ENCODE data around the gene GABRB1. TPM values are rescaled to one million over a fixed set of nuclear protein-coding genes. Genes with fewer than 3 reads are reported as not detected.
"Not testable (repeated sequence)": the region's sequence is repeated elsewhere in the genome, so short reads cannot be mapped to it uniquely, and the experiment has no call there.

The GABRB1 gene
- total and polyA plus RNA-seq, 12 donors = 0.22 to 0.69 (median 0.48) TPM; not detected in 8

DNA sequence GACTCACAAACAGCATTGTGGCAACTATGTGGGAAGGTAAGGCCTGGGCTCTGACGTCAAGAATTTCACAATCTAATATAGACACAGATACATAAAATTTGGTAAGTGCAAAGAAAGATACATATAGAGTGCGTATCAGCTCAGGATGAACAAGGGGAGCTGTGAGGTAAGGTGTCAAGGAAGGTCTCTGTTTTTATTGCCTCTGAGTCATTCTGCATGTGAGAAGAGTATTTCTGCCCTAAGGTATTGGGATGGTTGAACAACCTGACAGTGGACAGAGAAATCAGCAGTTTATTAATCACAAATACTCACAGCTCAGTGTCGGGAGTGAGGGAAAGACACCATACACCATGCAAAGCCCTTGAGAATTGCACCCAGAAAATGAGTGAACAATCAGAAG lies 342.3 kb downstream of the GABRB1 start:
- DNase-seq = no peak
- H3K36me3 ChIP-seq (replicated peaks in 1 of 2) = no peaks in the 10 kb centered on the region
- no peaks in the 10 kb centered on the region for H3K4me1 ChIP-seq (replicated peaks in 1 of 2)
- H3K27ac ChIP-seq = no peak overlapping the region
- no peak for TF ChIP-seq POLR2A (IDR thresholded peaks at IDR 0.05)
- TF ChIP-seq, protein P1, sequence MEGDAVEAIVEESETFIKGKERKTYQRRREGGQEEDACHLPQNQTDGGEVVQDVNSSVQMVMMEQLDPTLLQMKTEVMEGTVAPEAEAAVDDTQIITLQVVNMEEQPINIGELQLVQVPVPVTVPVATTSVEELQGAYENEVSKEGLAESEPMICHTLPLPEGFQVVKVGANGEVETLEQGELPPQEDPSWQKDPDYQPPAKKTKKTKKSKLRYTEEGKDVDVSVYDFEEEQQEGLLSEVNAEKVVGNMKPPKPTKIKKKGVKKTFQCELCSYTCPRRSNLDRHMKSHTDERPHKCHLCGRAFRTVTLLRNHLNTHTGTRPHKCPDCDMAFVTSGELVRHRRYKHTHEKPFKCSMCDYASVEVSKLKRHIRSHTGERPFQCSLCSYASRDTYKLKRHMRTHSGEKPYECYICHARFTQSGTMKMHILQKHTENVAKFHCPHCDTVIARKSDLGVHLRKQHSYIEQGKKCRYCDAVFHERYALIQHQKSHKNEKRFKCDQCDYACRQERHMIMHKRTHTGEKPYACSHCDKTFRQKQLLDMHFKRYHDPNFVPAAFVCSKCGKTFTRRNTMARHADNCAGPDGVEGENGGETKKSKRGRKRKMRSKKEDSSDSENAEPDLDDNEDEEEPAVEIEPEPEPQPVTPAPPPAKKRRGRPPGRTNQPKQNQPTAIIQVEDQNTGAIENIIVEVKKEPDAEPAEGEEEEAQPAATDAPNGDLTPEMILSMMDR (IDR thresholded peaks at IDR 0.05) = no peak
- no peak overlapping the region for H3K4me3 ChIP-seq
- H3K27me3 ChIP-seq = no peaks in the 10 kb centered on the region
- 76 to 82% (median 79%) methylated on average over 3 of the region's 3 CpGs for whole genome bisulfite sequencing, 4 donors
- intact Hi-C loops (cut with DNase I) = no loop called here
- no peaks in the 10 kb centered on the region for H3K9me3 ChIP-seq (replicated peaks in 1 of 3)

- intact Hi-C loops (cut with DNase I) = no loop called here
- no peak for TF ChIP-seq POLR2A (IDR thresholded peaks at IDR 0.05)
- TF ChIP-seq, protein P1 (IDR thresholded peaks at IDR 0.05) = no peak
- no peak for DNase-seq
- Histone ChIP-seq H3K9me3 (replicated peaks in 1 of 3) (no peaks in the 10 kb centered on the region), H3K4me1 (replicated peaks in 1 of 2) (no peaks in the 10 kb centered on the region), H3K4me3 (no peak overlapping the region), H3K36me3 (replicated peaks in 1 of 2) (no peaks in the 10 kb centered on the region), H3K27ac (no peak overlapping the region), H3K27me3 (no peaks in the 10 kb centered on the region)
- 67 to 90% (median 81%) methylated on average over 1 of the region's 1 CpG for WGBS, 4 donors
Observed at GRCh38 chr4:47374477-47374876, 343.1 kb downstream of the GABRB1 start.

- WGBS, 4 donors = 89 to 96% (median 95%) methylated on average over 6 to 37 of the region's 37 CpGs
- H3K4me1 ChIP-seq (replicated peaks in 1 of 2); H3K4me3 ChIP-seq; H3K36me3 ChIP-seq (replicated peaks in 1 of 2); intact Hi-C loops (cut with DNase I); H3K27ac ChIP-seq; H3K27me3 ChIP-seq; DNase-seq; H3K9me3 ChIP-seq (replicated peaks in 1 of 3): not testable (repeated sequence)
Observed at GRCh38 chr4:47378021-47378530, 346.7 kb downstream of the GABRB1 start.

DNA sequence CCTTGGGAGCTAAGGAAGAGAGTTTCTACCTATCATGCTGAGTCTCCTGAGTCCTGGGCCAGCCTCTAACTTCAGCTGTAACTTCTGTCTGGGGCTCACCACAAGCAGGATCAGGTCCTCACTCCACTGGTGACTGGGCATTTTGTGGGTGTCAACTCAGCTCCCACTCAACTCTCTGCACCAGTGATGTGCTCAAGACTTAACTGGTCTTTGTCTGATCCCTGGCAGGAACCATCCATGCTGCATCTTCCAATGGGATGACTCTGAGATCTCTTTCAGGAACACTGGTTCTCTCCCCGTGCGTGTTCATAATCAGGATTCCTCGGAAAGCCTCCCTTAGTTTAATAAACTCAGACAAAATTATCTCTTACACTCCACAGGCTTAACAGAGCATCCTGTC lies 349.8 kb downstream of the GABRB1 start:
- no peak overlapping the region for H3K27ac ChIP-seq
- no peak for TF ChIP-seq POLR2A (IDR thresholded peaks at IDR 0.05)
- TF ChIP-seq, protein P1 (IDR thresholded peaks at IDR 0.05) = no peak
- DNase-seq = no peak
- no peaks in the 10 kb centered on the region for H3K27me3 ChIP-seq
- WGBS, 4 donors = 83 to 93% (median 89%) methylated on average over 3 of the region's 3 CpGs
- no peaks in the 10 kb centered on the region for H3K9me3 ChIP-seq (replicated peaks in 1 of 3)
- no peak overlapping the region for H3K4me3 ChIP-seq
- no peaks in the 10 kb centered on the region for H3K4me1 ChIP-seq (replicated peaks in 1 of 2)
- H3K36me3 ChIP-seq (replicated peaks in 1 of 2) = no peaks in the 10 kb centered on the region
- intact Hi-C loops (cut with DNase I) = loop anchor here in 1 of 2 donors (10.0 kb wide), 1 partner anchor 536 kb away; no protein-coding TSS in a partner anchor

DNA sequence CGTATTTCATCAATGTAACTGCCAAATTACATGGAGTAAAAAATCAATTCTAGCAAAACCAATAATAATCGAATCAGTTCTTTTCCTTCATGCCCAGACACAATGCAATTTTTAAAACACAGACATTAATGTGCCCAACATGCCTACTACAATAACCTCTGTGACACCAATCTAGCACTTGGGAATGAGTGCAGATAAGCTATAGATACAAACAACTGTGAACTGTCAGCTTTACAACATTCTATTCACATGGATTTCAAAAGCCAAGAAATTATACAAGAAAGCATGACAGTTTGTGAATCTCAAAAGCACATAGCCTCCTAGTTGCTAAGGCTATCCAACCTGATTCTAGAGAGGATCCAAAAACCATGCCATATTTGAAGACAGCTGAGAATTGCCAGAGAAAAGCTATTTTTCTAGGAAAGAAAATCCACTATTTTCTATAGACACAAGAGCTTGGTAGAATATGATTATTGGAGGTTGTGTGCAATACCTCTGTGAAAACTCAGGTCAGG lies 351.5 kb downstream of the GABRB1 start:
- no peak for TF ChIP-seq POLR2A (IDR thresholded peaks at IDR 0.05)
- TF ChIP-seq, protein P1 (IDR thresholded peaks at IDR 0.05) = no peak
- no peak overlapping the region for H3K4me3 ChIP-seq
- intact Hi-C loops (cut with DNase I) = loop anchor here in 1 of 2 donors (10.0 kb wide), 1 partner anchor 538 kb away; no protein-coding TSS in a partner anchor
- no peaks in the 10 kb centered on the region for H3K9me3 ChIP-seq (replicated peaks in 1 of 3)
- H3K27ac ChIP-seq = no peak overlapping the region
- H3K27me3 ChIP-seq = no peaks in the 10 kb centered on the region
- DNase-seq = no peak
- 44 to 59% (median 57%) methylated on average over 2 of the region's 2 CpGs for WGBS, 4 donors
- peaks cover 0 to 5% of the 10 kb centered on the region in 2 donors for H3K4me1 ChIP-seq (replicated peaks in 1 of 2)
- H3K36me3 ChIP-seq (replicated peaks in 1 of 2) = no peaks in the 10 kb centered on the region

Measured in adrenal gland (tissue), 12 donors.